HL-60/S4 treated with phorbol 12-myristate 13-acetate at 8.2 ng/mL for 4 days and 3 days (cell line): ENCODE measurements around the gene EMC6.

Source experiments
- in situ Hi-C: fragments of 300-500 bp; cut with MboI; formaldehyde crosslinking; loops from 2 replicates; pipeline ENCODE4 v1.15.0; 2022; ENCODE audit warnings: low sequenced_read_pairs

Gene EMC6

DNA sequence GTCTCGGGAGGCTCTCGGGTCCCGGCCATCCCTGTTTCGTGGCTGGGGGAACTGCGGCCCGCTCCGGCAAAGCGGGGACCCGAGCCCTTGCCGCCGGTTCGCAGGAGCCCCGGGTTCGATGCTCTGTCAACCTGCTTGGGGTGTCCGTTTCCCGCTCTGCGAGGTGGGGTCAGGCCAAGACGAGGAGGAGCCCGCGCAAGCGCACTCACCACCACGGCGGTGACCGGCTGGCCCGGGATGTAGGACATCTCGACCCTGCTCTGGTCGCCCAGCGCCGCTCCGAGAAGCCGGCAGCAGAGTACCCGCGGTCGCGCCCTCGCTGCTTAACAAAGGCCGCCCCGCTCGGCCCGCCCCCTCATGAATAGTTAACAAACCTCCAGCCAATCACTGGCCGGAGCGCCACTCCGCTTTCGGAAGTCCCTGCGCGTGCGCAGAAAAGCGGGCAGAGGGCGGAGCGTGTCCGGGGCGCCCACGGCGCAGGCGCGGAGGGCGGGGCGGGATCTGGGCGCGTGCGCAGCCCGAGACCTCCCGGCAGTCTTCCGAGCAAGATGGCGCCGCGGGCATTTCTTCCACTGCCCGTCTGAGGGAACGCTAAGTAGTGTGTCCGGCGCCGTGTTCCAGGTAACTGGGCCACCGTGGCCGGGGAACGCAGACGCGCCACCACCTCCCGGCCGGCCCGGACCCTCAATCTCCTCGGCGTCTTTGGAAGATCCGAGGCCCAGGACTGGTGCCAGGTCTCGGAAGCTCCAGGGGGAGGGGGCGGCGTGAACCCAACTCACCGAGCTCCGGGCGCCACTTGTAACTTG is at the start of gene EMC6, which contains the start of gene TAX1BP3:
EMC6 (plus strand) TSS at position 534 of the 806 bp plus-strand sequence. CDS start 335 bp downstream, outside the sequence.
TAX1BP3 (minus strand) TSS at position 300 of the 806 bp plus-strand sequence; CDS start at position 248, 52 bp downstream.
- in situ Hi-C loops = no loop called here

DNA sequence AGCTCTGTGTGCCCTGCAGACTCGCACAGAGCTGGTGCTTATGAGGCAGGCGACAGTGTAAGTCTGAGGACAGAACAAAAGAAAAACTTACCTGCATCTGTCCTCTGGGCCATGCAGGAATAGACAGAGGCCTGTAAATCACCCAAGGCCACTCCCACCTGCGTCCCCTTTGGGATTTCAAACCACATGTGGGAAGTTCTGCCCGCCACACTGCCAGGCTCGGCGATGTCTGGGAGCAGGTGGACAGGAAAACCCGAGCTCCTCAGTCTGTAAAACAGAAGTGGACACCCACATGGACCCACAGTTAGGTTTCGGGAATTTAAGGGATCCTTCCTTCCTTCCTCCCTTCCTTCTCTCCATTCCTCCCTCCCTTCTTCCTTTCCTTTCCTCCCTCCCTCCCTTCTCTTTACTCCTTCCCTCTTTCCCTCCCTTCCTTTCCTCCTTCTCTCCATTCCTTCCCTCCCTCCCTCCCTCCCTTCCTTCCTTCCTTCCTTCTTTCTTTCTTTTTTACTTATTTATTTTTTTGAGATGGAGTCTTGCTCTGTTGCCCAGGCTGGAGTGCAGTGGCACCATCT is 47.4 kb upstream of the EMC6 start:
- in situ Hi-C loops = no loop called here

DNA sequence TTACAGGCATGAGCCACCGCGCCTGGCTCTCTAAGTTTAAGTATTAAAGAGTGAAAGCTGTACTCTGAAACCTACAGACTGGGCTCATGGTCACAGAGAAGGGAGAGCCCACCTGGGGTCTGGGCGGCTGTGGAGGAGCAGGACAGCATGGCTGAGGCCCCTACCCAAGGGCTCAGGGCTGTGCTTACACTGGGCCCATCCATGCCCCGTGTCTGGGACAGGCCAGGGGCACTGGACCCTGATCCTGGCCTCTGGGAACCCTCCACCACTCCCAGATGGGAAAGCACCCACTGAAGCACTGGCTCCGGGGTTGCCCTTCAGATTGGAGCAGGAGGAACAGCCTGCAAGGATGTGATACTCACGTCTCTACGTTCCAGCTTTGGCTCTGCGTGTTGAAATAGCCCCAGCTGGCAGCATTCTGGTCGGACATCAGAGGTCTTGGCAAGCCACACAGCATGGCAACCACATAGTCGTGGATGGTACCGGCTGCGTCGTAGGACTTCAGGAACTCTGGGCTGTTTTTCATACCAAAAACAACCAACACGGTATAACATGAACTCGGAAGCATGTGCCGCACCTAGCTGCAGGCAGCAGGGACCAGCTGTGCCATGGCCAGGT is 45.5 kb upstream of the EMC6 start:
- in situ Hi-C loops = no loop called here

DNA sequence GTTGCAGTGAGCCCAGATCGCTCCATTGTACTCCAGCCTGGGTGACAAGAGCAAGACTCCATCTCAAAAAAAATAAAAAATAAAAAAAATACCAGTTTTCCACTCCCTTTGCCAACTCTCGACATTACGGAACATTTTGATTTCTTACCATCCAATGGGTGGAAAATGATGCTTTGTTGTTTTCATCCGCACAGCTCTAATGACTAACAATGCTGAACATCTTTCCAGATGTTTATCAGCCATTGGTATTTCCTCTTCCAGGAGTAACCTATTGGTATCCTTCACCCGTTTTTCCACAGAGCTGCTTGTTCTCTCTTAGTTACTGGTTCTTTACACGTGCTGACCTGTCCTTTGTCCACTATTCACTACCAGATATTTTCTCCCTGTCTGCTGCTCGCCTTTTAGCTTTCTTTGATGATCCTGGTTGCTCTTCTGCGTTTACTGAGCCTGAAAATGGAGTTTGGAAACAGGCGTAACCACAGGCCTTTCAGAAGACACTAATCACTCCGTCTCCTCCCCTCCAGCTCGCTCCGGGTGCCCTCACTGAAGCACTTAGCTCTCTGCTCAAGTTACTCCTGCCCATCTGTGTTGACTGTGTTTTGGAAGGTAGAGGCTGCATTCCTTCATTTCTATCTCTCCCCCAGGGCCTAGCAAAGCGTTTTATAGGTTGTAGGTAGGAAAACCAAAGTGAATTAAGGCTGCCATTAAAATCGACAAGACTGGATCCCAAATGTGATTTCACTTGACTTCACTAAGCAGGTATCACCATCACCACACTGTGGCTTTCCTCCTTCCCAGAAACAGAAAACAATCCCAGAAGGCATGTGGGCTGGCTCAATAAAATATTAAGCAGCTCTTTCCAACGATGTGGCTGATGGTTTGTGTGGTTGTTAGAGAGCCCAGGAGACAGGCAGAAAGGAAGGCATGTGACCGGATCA is 41.5 kb upstream of the EMC6 start:
- in situ Hi-C loops = no loop called here

DNA sequence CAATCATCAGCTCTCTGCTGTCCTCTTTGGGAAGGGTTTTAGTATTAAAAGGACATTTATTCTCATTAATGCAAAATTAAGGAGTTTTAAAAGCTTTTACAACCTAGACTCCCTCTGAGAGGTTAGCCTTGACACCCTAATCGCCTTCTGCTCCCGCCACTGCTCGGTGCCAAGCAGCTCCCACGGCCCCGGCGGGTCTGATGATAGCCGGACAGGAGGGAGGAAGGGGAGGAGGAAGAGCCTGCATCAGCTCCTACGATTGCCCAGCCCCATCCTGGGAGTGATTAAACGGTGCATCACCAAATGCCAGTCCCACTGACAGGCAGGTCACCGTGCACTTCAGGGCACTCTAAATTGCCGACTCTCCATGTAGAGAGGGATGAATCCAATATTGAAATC is 40.8 kb upstream of the EMC6 start:
- in situ Hi-C loops = no loop called here

DNA sequence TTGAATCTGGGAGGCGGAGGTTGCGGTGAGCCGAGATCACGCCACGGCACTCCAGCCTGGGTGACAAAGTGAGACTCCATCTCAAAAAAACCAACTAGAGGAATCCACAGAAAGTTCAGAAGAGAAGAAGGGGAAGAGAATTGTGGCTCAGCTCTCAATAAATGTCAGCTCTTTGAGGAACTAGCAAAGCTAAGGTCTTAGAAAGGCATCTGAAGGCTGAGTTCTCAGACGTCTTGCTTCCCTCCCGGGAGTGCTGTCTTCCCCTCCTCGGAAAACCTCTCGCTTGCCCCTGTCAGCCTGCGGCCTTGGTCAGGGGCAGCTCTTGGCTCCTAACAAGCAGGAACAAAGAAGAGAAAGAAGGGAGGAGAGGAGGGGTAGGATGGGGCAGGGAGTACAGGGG is 37.8 kb upstream of the EMC6 start:
- in situ Hi-C loops = no loop called here

DNA sequence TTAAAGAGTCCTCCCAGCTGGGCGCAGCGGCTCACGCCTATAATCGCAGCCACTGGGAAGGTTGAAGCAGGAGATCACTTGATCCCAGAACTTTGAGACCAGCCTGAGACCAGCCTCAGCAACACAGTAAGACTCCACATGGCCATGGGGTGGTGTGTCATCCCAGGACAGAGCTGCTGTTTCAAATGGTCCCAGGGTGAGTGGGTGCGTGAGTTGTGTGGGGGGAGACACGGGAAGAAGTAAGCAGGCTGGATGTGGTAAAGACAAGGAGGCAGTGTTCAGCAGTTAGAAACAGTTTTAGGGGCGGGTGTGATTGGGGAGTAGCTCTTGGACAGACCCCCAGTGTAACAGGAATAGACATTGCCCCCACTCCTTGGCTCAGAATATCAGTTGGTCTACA is 36.3 kb upstream of the EMC6 start:
- in situ Hi-C loops = no loop called here

DNA sequence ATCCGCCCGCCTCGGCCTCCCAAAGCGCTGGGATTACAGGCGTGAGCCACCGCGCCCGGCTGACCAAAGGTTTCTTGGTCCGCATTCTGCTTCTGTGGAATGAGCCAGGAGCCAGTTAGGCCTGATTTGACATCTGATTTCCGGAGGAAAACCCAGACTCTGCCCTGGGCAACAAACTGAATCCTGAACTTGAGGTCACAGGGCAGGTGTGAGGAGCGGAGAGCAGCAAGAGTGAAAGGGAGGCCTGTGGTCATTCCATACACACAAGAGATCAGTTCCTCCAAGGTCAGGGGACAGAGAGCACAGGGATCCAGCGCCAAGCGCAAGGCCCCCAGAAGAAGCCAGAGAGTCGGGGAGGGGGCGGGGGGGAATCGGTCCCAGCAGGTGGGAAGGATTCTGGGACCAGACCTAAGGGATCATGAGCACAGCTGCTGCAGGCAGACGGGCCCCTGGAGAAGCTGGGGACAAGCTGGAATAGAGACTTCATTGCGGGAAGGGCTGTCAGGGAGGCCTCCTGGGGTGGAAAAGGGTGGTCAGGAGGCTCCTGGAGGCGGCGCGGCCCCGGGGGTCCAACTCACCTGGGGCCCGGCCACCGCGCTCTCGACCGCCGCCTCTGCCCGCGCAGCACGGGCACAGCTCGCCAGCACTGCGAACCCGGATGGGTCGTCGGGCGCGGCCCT is 33.0 kb upstream of the EMC6 start:
- in situ Hi-C loops = no loop called here

DNA sequence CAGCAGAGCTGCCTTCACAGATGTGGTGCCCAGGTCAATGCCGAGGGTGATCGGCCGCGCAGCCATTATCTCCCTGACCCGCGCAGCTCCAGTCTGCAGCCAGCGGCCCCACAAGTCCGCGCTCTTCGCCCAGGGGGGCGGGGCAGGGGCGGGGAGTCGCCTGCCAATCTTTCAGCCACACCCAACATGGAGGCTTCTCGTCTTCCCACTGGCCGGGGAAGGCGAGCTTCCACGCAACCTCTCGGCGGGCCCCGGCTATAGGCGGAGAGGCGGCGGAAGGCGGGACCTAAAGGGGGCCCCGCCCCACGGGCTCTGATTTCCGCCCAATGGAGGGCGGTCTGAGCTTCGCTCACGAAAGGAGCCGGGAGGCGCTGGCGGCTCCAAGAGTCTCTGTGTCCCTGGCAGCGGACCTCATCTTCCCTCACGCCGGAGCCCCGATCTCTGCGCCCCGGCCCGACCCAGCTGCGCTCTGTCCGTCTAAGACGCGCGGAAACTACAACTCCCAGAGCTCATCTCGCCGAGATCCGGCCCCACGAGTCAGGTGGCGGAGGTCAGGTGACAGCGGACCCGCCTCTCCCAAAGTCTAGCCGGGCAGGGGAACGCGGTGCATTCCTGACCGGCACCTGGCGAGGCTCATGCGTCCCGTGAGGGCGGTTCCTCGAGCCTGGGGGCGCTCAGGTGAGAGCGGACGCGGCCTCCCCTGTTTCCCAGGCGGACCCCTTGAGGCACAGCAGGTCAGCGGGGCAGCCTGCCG is 32.3 kb upstream of the EMC6 start, which contains the start of the genes CTNS and SHPK:
CTNS (plus strand) TSS at position 607 of the 754 bp plus-strand sequence. CDS start 3,447 bp downstream, outside the sequence.
SHPK (minus strand) TSS at position 97 of the 754 bp plus-strand sequence; CDS start at position 66, 31 bp downstream.
- in situ Hi-C loops = no loop called here

DNA sequence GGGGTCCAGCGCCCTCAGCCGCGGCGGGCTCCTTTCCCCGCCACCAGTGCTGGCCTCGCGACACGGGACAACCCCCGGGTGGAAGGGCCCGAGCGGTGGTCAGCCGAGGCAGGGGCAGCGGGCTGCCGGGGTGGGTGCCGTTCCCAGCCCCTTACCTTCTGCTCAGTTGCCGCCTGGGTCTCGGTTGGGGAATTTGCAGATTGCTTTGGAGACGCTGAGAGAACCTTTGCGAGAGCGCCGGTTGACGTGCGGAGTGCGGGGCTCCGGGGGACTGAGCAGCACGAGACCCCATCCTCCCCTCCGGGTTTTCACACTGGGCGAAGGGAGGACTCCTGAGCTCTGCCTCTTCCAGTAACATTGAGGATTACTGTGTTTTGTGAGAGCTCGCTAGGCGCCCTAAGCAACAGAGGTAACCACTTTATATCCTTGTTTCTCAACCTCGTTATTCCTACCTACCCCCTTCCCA is 31.7 kb upstream of the EMC6 start:
- in situ Hi-C loops = no loop called here

DNA sequence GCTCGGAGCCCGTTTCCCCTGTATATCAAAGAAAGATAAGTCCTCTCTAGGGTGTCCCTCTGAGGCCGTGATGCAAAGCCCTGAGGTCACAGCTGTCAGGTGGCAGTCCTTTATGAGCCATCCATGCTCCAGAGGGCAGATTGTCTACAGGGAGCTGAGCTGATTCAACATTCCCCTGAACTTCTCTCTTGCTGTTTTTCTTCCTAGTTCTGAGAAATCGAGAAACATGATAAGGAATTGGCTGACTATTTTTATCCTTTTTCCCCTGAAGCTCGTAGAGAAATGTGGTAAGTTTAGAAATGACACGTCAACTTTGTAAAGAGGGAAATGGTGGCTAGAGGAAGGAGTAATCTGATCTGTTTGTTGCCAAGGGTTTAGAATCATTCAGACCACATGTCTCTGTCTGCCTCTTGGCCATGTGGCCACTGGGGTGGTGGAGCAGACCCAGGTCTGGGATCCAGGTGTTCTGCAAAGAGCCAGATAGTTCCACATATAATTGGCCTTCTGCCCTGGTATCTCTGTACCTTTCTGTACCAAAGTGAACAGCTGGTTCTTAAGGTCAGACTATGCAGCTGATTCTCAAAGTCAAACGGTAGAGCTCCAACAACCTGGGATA is 28.5 kb upstream of the EMC6 start:
- in situ Hi-C loops = no loop called here

DNA sequence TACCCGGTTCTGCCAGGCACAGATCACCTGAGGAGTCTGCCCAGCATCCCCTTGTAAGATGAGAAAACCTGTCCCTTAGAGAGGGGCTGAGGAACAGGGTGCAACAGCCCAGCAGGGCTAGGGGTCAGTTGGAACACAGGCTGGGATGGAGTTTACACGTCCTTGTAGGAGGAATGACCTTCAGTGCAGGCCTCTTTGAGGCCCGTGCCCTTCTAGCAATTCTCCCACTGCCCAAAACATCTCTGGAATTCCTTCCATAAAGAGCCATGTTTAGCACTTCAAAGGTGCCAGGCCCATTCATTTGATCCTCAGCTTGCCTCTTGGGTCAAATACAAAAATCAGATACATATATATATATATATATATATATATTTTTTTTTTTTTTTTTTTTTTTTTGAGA is 27.6 kb upstream of the EMC6 start:
- in situ Hi-C loops = no loop called here

DNA sequence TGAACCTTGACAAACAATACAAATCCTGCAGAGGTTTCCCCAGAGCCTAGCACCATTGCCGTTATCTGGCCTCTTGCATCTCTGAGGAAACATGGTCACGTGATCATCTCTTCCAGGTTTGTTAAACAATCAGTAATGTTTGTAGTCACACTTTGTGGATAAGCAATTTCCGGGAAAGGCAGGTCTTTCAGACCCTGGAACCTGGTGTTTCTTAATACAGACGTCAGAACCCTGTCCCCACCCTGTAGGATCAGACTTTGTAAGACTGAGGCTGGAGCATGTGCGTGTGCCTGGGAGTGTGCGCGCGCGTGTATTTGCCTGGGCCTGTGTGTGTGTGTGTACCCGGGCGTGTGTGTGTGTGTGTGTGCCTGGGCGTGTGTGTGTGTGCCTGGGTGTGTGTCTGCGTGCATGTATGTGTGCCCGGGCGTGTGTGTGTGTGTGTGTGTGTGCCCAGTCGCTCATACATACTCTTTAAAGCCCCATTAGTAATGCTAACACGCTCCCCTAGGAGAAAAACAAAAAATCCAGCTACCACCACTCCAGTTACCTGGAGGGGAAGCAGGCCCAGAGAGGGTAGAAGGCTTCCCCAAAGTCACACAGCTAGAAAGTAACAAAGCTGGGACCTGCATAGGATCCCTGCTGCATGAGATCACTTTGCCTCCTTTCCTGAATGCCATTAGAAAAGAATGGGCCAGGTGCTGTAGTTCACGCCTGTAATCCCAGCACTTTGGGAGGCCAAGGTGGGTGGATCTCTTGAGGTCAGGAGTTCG is 26.7 kb upstream of the EMC6 start:
- in situ Hi-C loops = no loop called here

DNA sequence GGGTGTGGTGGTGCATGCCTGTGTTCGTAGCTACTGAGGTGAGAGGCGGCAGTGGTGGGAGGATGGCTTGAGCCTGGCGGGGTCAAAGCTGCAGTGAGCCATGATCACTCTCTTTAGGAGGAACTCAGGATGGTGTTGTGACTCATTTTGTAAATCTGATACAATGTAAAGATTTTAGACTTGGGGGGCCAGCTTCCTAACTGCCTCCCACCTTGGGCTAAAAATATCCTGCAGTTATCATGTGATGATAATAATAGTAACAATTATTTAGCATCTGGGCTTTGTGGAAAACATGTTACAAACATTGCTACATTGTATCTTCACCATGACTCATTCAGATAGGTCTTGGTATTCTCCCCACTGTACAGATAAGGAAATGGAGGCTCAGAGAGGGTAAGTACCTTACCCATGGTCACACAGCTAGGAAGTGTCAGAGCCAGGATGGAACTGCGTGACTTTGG is 24.7 kb upstream of the EMC6 start:
- in situ Hi-C loops = no loop called here

DNA sequence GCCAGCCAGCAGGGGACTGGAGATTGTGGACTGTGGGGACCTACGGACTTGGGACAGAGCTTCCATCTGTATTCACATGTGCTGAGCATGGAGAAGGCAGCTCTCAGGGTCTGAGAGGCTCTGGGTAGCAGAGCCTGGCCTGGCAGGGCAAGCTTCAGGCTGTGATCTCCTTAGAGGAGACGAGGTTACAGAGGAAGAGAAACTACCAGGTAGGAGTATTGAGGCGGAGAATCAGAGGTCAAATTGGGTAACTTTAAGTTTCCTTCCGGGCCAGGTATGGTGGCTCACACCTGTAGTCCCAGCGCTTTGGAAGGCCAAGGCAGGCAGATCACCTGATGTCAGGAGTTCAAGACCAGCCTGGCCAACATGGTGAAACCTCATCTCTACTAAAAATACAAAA is 23.3 kb upstream of the EMC6 start:
- in situ Hi-C loops = no loop called here

DNA sequence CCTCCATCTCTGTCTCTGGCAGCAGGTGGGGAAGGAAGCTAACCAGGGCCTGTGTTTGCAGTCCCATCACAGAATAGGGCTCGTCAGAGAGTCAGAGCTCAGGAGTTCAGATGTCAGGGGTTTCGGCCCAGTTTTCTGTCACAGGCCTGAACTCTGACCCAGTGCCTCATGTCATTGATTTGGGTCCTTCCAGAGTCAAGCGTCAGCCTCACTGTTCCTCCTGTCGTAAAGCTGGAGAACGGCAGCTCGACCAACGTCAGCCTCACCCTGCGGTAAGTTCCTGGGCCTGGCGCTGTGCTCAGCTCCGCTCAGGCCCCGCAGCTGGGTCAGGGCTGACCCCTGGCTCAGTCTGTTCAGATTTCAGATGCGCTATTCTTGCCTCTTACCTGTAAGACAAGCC is 21.4 kb upstream of the EMC6 start:
- in situ Hi-C loops = no loop called here

DNA sequence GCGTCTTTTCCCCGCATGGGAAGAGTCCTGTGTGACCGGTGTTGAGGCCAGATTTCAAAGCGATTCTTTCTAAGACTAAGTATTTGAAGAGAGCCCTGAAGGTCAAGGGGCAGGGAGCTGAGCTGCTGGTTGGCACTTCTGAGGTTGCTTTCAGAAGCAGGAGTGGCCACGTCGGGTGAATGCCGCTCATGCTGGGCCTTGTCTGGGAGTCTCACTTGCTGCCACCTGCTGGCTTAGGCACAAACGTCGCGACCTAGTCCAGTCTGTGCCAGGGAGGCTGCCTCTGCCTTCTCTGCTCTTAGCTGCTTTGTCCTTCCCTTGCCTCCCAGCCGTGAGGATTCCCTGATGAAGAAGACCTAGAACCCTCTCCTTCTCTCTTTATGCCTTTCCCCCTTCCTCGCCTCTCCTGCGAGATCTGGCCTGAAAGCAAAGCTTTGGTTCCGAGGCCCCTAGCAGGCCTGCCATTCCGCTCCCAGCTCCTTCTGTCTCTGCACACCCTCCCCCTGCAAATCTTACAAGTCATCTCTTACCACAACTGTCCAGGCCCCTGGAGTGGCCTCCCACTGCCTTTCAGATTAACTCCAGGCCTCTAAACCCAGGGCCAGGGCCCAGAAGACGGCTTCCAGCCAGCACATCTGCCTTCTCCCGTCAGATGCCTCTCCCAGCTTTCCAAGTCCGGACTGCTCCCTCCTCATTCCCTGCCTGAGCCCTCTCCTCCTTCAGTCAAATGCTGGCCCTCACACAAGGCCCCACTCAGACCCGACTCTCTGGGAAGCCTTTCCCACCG is 20.6 kb upstream of the EMC6 start:
- in situ Hi-C loops = no loop called here
